GM12891 (cell line): ENCODE measurements around the gene PSMB2.

Experiments used
- DNase-seq: peaks from one replicate; pipeline ENCODE4 v3.0.0; 2011; ENCODE audit warnings: low spot score; ENCODE audit not compliant: insufficient read length
- FAIRE-seq: peaks from 2 replicates; lab custom pipeline; 2011; peaks lifted over from hg19 to GRCh38; lab: Jason Lieb, UNC
- PAX5 ChIP-seq: IDR thresholded peaks from 2 replicates; pipeline ENCODE4 v1.6.1; 2011; ENCODE audit warnings: low read length, moderate library complexity, mild to moderate bottlenecking; ENCODE audit not compliant: insufficient read depth, severe bottlenecking
- POLR2A ChIP-seq: IDR thresholded peaks from 2 replicates; pipeline ENCODE4 v1.6.1; 2011; ENCODE audit warnings: low read depth, low read length, control low read depth
- POLR2AphosphoS5 ChIP-seq: IDR thresholded peaks from 2 replicates; pipeline ENCODE4 v1.6.1; 2011; ENCODE audit warnings: low read depth, low read length, control low read depth
- POU2F2 ChIP-seq: IDR thresholded peaks from 2 replicates; pipeline ENCODE4 v1.6.1; 2011; ENCODE audit warnings: low read depth, mild to moderate bottlenecking, control low read depth, low read length, moderate library complexity
- SPI1 ChIP-seq: IDR thresholded peaks from 2 replicates; pipeline ENCODE4 v1.6.1; 2011; ENCODE audit warnings: low read depth, low read length, control low read depth
- TAF1 ChIP-seq: IDR thresholded peaks from 2 replicates; pipeline ENCODE4 v1.6.1; 2011; ENCODE audit warnings: low read depth, low read length, control low read depth

Gene PSMB2

DNA sequence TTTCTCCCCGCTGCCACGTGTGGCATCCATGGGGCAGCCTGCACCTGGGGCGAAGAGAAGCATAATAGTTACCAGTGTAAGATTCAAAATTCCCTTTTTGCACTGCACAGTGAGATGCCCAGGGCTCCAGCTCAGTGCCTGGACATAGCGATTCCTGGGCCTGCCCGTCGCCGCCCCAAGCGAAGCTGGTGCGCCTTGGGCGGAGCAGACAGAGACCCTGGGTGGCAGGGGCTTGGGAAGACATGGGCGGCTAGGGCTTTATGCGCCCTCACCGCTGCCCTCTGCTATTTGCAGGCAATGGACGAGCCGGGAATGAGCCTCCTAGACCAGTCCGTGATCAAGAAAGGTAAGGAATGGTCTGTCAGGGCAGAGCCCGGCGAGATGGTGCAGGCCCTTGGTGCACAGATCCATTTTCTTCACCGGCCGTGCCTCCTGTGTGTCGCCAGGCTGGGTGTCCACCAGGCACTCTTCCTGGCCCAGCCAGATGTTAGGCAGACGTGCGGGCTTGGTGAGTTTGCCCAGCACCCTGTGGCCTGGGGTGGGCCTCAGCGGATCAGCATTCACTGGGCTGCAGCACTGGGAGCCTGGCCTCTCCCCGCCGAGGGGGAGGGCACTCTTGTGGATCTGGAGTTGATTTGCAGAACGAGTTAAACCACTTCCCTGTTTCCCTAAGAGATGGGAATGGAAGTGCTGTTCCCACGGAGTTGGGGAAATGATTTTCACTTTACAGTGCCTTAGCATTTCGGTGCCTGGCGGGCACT, 66.5 kb downstream of the PSMB2 start:
- TF ChIP-seq POLR2A, result no peak
- FAIRE-seq (no peak), DNase-seq (no peak)

DNA sequence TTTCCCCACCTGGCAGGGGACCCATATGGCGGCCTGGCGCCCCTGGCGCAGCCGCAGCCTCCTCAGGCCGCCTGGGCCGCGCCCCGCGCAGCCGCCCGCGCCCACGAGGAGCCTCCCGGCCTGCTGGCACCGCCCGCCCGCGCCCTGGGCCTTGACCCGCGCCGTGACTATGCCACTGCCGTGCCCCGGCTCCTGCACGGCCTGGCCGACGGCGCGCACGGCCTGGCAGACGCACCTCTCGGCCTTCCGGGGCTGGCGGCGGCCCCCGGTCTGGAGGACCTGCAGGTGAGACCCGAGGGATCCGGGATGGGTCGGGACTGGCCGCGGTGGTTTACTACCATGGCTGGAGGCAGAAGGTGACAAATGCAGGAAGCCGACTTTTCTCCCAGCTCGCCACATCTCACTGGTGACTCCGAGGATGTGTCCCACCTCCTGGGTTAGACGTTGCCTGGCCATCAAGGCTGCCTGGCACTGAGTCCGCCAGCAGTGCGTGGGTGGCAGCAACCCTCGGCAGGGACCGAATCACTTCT, 67.1 kb downstream of the PSMB2 start:
- DNase-seq, result no peak
- no peak for FAIRE-seq
- TF ChIP-seq SPI1 (no peak), POLR2AphosphoS5 (no peak), POU2F2 (no peak), PAX5 (no peak), POLR2A (no peak)

GRCh38 chr1:35573198-35574124, 67.9 kb downstream of the PSMB2 start, which contains the start of gene TFAP2E:
Gene TFAP2E (plus strand): TSS chr1:35573314. CDS start chr1:35573578, 264 bp downstream.
- DNase-seq, result no peak

DNA sequence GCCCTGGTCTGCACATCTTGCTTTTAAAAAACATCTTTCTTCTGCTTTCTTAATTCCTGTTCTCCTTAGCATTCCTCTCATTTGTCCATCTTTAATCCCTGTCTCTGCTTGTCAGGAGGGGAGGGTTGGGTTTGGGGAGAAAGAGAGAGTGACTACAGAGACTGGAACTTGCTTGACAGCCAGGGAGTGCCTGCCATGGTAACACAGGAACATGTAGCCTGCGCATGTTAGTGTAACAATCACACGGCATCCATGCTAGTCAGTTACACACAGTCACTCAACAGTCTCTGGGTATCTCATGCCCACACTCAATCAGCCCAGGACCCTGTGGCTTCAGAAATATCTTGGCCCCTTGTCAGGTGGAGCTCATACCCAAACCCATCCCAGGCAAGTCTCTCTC, 69.0 kb downstream of the PSMB2 start:
- TF ChIP-seq TAF1 (no peak), POU2F2 (no peak), SPI1 (no peak), POLR2A (no peak)
- DNase-seq (no peak), FAIRE-seq (peak; percentile 63)

More at GRCh38 chr1:35573198-35574124, 67.9 kb downstream of the PSMB2 start, which contains the start of gene TFAP2E:
- TF ChIP-seq POLR2A (no peak), TAF1 (no peak), SPI1 (no peak), PAX5 (no peak), POLR2AphosphoS5 (no peak), POU2F2 (no peak)
- no peak for FAIRE-seq

- FAIRE-seq, result no peak
- no peak for DNase-seq
- TF ChIP-seq SPI1 (no peak), POLR2A (no peak), TAF1 (no peak), PAX5 (no peak), POU2F2 (no peak), POLR2AphosphoS5 (no peak)
Measured at GRCh38 chr1:35571263-35571662, 70.1 kb downstream of the PSMB2 start.

GRCh38 chr1:35570589-35571137, 70.7 kb downstream of the PSMB2 start:
- TF ChIP-seq TAF1 (no peak), SPI1 (no peak), POLR2A (no peak), PAX5 (no peak), POU2F2 (no peak), POLR2AphosphoS5 (no peak)
- no peak for FAIRE-seq
- DNase-seq, result no peak

DNA sequence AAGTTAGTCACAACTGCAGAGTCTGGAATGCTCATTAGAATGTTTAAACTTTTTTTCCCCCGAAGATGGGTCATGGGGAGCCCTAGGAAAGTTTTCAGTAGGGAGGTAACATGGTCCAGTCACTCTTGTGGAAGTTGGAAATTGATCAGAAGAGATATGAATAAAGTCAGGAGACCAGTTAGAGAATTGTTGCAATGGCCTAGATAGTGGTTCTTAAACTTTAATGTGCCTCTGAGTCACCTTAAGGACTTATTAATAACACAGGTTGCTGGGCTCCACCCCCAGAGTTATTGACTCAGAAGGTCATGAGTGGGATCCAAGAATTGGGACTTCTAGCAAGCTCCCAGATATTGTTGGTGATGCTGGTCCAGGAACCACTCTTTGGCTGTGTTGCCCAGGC, 71.4 kb downstream of the PSMB2 start:
- FAIRE-seq, result no peak
- no peak for TF ChIP-seq POU2F2
- TF ChIP-seq POLR2A, result no peak
- no peak for TF ChIP-seq POLR2AphosphoS5
- TF ChIP-seq SPI1, result no peak
- TF ChIP-seq TAF1, result no peak
- no peak for TF ChIP-seq PAX5
- no peak for DNase-seq

DNA sequence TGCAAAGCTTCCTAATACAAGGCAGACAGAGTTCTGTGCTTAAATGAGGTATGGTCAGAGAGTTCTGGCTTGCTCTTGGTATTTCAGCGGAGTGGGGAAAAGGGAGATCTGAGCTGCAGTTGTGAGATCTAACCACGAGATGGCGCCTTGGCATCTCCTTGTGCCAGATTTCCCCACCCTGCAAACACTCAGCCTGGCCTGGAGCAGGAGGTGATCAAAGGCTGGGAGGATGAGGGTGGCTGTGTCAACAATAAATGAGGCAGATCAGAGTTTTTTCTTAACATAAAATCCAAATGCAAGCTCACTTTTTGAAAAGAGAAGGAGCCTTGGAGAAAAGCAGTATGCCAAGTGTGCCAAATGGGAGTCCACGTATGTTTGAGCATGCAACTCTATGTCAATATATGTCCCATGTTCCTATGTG, 72.3 kb downstream of the PSMB2 start:
- FAIRE-seq, result peak; percentile 96
- peak; percentile 77 for DNase-seq
- no peak for TF ChIP-seq SPI1
- TF ChIP-seq POU2F2, result peak; percentile 42; the same call in 1 of the 2 replicates

- DNase-seq (no peak), FAIRE-seq (no peak)
- TF ChIP-seq SPI1 (no peak), PAX5 (no peak), POLR2AphosphoS5 (no peak), POLR2A (no peak), POU2F2 (no peak), TAF1 (no peak)
Measured at GRCh38 chr1:35567947-35568558, 73.3 kb downstream of the PSMB2 start.

- TF ChIP-seq TAF1, result no peak
- no peak for TF ChIP-seq PAX5
- no peak for TF ChIP-seq SPI1
- no peak for TF ChIP-seq POLR2A
- no peak for TF ChIP-seq POU2F2
- TF ChIP-seq POLR2AphosphoS5, result no peak
- no peak for FAIRE-seq
- DNase-seq, result no peak
Measured at GRCh38 chr1:35565742-35566133, 75.6 kb downstream of the PSMB2 start.
